Pancreas (tissue), 10 donors: ENCODE data around the gene FOCAD. TPM values are rescaled to one million over a fixed set of nuclear protein-coding genes. Genes with fewer than 3 reads are reported as not detected.

Experiments
- ATAC-seq, 4 donors: fragments of 200-7000 bp; cut with Tn5 transposase; one replicate each; pipeline versions ENCODE4 v1.8.0 to v1.9.1; 2020; ENCODE audit warnings: mild to moderate bottlenecking in 4 of 4, moderate library complexity in 4 of 4
- DNase-seq, 6 donors: peaks; one replicate each; pipeline ENCODE4 v3.0.0-alpha.2; 2020
- FAIRE-seq: peaks from 2 replicates; lab custom pipeline; 2012; peaks lifted over from hg19 to GRCh38; lab: Jason Lieb, UNC
- H3K27ac ChIP-seq, 4 donors: fragments of 200-600 bp; sonication (generic); 1 replicate in 3 of 4; 2 replicates in 1 of 4; pipeline versions ENCODE4 v1.5.0 to v1.8.0; 2020
- H3K27me3 ChIP-seq, 4 donors: fragments of 200-600 bp; one replicate each; pipeline ENCODE4 v1.8.0; 2021
- H3K36me3 ChIP-seq, 3 donors: fragments of 200-600 bp; sonication (generic) in 1 of 3; one replicate each; pipeline versions ENCODE4 v1.5.0 to v1.8.0; 2020 to 2021
- H3K4me1 ChIP-seq, 3 donors: fragments of 200-600 bp; one replicate each; pipeline ENCODE4 v1.8.0; 2021
- H3K4me3 ChIP-seq, 4 donors: fragments of 200-600 bp; sonication (generic) in 2 of 4; one replicate each; pipeline versions ENCODE4 v1.5.0 to v1.8.0; 2020 to 2021
- H3K9me3 ChIP-seq, 4 donors: fragments of 200-600 bp; one replicate each; pipeline ENCODE4 v1.8.0; 2021
- CTCF ChIP-seq, 4 donors: fragments of 200-600 bp; sonication (generic) in 3 of 4; IDR thresholded peaks; one replicate each; pipeline versions ENCODE4 v1.5.0 to v1.8.0; 2021; ENCODE audit warnings: antibody characterized with exemption in 4 of 4
- WGBS, 2 donors: extraction: QIAGEN DNeasy Blood & Tissue Kit; methylation state at CpG; one replicate each; pipeline ENCODE4 v1.1.7; 2013; 5-methylcytosine and 5-hydroxymethylcytosine counted together
- intact Hi-C, 3 donors: fragments of 100-400 bp; cut with DNase I; formaldehyde crosslinking; loops; one replicate each; pipeline versions ENCODE4 v1.11.1 to v1.14.2; 2022
- polyA plus RNA-seq, 2 donors: library from polyadenylated mRNA; stranded (reverse); fragments of 200-250 nt; gene quantifications; one replicate each; pipeline ENCODE4 v1.2.3, GENCODE V29; 2013
- total RNA-seq, 6 donors: library from RNA; stranded (reverse); fragmentation: NEBNext Ultra II Directional in 4 of 6; extraction: Animal tissue kit (Norgen Biotek cat#: 25700) in 4 of 6; gene quantifications; one replicate each; pipeline versions ENCODE4 v1.2.1 to v1.2.4, GENCODE V29; 2021 to 2023
- donor health status: healthy with polysubstance abuse.
- donor health status: DM: no; HTN: no; CAD: no; lungs with moderate emphysema.
- donor health status: DM: no; HTN: no; CAD: no.
- donor health status: control.
- donor health status: control.
- donor health status: Bipolar disorder and iron deficiency.
- donor health status: DM: yes; HTN: yes; CAD: no.
- donor health status: DM: no; HTN: no; CAD: no.
- donor health status: DM: no; HTN: no; CAD: no.
- donor health status: DM: yes; HTN: yes; CAD: no.

Gene FOCAD
- total and polyA plus RNA-seq, 8 donors: 5.4 to 27.7 (median 16.8) TPM

DNA sequence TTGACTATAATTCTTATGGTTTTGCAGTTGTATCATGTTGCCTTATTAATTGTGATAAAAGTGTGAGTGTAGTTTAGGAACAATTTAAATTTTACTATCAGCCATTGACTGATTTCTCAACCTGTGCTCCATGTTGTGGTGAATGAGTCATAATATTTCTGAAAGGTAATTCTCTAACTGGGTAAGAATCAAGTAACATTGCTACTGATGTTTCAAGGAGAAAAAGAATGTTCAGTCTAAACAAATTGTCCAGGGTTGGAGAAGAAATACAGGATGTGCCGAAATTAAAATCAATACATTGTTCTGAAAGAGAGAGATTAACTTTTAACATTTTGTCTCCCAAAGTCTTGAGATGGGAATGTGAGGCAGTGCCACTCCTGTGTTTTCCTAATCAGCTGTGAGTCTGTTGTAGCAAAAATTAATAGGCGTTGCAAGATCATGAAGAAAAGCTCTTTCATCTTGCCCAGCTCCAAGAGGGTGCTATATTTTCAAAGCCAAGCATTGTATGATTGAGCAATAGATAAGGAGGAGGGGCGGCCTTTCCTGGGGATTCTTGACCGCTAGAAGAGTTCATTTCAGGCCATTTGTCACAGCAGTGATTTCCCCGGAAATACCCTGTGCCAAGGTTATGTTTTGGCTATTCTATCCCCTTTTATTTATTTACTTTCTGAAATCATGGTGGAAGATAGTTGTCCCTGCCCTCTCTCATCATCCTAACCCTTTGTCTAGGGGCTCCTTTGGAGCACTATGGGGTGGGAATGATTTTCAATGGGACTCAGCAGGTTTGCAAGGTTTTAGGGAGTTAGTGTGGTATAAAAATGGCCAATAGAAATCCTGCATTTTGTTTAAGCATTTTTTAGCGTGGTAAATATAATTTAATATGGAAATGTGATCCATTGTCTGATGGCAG, 151.6 kb downstream of the FOCAD start:
- no peak for TF ChIP-seq CTCF (IDR thresholded peaks at IDR 0.05)
- no peaks in the 10 kb centered on the region for H3K4me1 ChIP-seq
- no peak overlapping the region for H3K4me3 ChIP-seq
- FAIRE-seq (no peak), ATAC-seq (peak; percentile 53 to 84 (median 78)), DNase-seq (peak in 2 of 6 donors; percentile 16 to 31)
- H3K27ac ChIP-seq: peak overlapping the region in 1 of 4 donors; percentile 27
- H3K36me3 ChIP-seq: no peaks in the 10 kb centered on the region
- intact Hi-C loops: no loop called here
- no peaks in the 10 kb centered on the region for H3K9me3 ChIP-seq
- 58 to 63% methylated on average over 6 of the region's 6 CpGs for WGBS, 2 donors
- no peaks in the 10 kb centered on the region for H3K27me3 ChIP-seq

- DNase-seq: no peak
- H3K27ac ChIP-seq: no peak overlapping the region
- H3K4me1 ChIP-seq: no peaks in the 10 kb centered on the region
- H3K4me3 ChIP-seq: no peak overlapping the region
- intact Hi-C loops: no loop called here
- H3K36me3 ChIP-seq: no peaks in the 10 kb centered on the region
- TF ChIP-seq CTCF (IDR thresholded peaks at IDR 0.05): no peak
- no peak for FAIRE-seq
- no peak for ATAC-seq
- no peaks in the 10 kb centered on the region for H3K27me3 ChIP-seq
- H3K9me3 ChIP-seq: no peaks in the 10 kb centered on the region
- 92 to 96% methylated on average over 3 of the region's 3 CpGs for WGBS, 2 donors
These were observed 153.1 kb downstream of the FOCAD start for GRCh38 chr9:20837166-20837565.

DNA sequence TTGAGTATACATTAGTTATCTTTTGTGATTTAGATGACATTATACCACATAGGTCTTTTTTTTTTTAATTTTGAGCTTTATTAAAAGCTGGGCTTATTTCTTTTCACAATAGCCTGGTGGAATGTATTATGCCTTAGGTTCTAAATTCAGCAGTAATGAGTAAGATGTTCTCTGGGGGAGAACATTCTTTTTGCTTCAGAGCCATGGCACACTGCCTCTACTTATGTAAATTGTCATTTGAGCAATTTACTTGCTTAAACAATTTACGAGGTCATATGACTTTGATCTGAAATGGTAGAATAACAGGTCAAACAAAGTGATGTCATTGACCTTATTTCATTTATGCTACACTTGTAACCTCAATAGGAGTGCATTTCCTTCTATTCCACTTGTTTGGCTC, 154.2 kb downstream of the FOCAD start:
- FAIRE-seq: no peak

GRCh38 chr9:20844916-20845315, 160.9 kb downstream of the FOCAD start:
- Histone ChIP-seq H3K27me3 (no peaks in the 10 kb centered on the region), H3K36me3 (no peaks in the 10 kb centered on the region), H3K4me1 (no peaks in the 10 kb centered on the region), H3K9me3 (no peaks in the 10 kb centered on the region), H3K27ac (no peak overlapping the region), H3K4me3 (no peak overlapping the region)
- intact Hi-C loops: no loop called here
- no peak for ATAC-seq
- WGBS, 2 donors: 92 to 93% methylated on average over 2 of the region's 2 CpGs
- FAIRE-seq: no peak
- no peak for DNase-seq
- no peak for TF ChIP-seq CTCF (IDR thresholded peaks at IDR 0.05)

More for the DNA sequence above, 154.2 kb downstream of the FOCAD start:
- H3K4me3 ChIP-seq: no peak overlapping the region
- H3K27ac ChIP-seq: no peak overlapping the region
- no peaks in the 10 kb centered on the region for H3K36me3 ChIP-seq
- no peak for DNase-seq
- no peak for TF ChIP-seq CTCF (IDR thresholded peaks at IDR 0.05)
- no peaks in the 10 kb centered on the region for H3K27me3 ChIP-seq
- H3K4me1 ChIP-seq: no peaks in the 10 kb centered on the region
- no peaks in the 10 kb centered on the region for H3K9me3 ChIP-seq
- WGBS, 2 donors: 59 to 62% methylated on average over 1 of the region's 1 CpG
- no peak for ATAC-seq
- intact Hi-C loops: no loop called here

DNA sequence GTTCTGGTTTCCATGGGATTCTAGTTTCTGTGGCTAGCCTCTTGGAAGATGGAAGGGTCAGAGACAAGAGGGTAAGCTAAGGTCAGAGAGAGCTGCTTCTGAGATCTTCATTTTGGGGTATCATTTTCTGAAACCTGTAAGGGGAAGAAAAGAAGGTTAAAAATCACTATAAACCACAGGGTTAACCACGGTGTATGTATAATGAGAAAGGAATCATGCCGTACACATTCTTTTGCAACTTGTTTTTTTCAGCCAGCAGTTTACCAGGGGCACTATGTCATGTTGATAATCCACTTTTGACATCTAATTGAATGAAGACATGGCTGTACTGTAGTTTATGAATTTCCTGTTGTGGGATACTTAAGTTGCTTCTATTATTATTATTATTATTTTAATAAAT, 164.4 kb downstream of the FOCAD start:
- ATAC-seq: no peak
- Histone ChIP-seq H3K27me3 (no peaks in the 10 kb centered on the region), H3K4me3 (no peak overlapping the region), H3K4me1 (no peaks in the 10 kb centered on the region), H3K9me3 (no peaks in the 10 kb centered on the region), H3K27ac (no peak overlapping the region), H3K36me3 (no peaks in the 10 kb centered on the region)
- no peak for TF ChIP-seq CTCF (IDR thresholded peaks at IDR 0.05)
- WGBS, 2 donors: 80 to 86% methylated on average over 2 of the region's 2 CpGs
- intact Hi-C loops: no loop called here
- no peak for FAIRE-seq
- no peak for DNase-seq
